Fibroblast of villous mesenchyme (primary cell): Measurements from ENCODE around the gene SLC39A6. TPM values are rescaled to one million over a fixed set of nuclear protein-coding genes. Genes with fewer than 3 reads are reported as not detected.
A peak's percentile ranks its signal among the peaks of the same experiment; 100 is the strongest.

Source experiments
- DNase-seq: peaks from one replicate; pipeline ENCODE4 v3.0.0-alpha.2; 2010; ENCODE audit warnings: low read depth
- H3K4me3 ChIP-seq: 2 replicates; pipeline ENCODE4 v1.5.1; 2011; ENCODE audit warnings: low read depth, mild to moderate bottlenecking, low read length
- total RNA-seq: library from RNA; depleted of rRNA; stranded (reverse); fragments of >200 nt; gene quantifications from 2 replicates; pipeline ENCODE4 v1.2.3, GENCODE V29; 2012
- TF ChIP-seq, protein P1 (sequence below): IDR thresholded peaks from 2 replicates; pipeline ENCODE4 v1.5.1; 2012; ENCODE audit warnings: low read depth, mild to moderate bottlenecking, low read length; ENCODE audit not compliant: insufficient read depth

The SLC39A6 gene
- total RNA-seq, 1 donor: 120 TPM

DNA sequence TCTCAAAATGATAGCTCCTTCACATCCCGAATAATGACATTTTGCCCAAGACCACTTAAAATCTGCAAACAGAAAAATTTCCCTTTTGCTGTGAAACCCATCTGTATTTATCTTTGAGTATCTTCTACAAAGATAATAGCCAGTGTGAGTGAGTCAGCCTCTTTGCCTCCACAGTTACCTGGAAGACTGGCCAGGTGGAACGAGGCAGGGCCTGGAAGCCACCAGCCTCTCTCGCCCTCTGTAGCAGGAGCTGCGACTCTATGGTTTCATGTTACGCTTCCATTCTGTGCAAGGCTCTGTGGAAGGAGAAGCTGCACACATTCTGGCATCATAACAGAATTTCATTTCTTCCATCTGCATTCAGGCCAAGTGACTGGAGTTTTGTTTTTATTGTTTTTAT, 10.1 kb upstream of the SLC39A6 start:
- no peak overlapping the region for H3K4me3 ChIP-seq
- no peak for DNase-seq
- TF ChIP-seq, protein P1, sequence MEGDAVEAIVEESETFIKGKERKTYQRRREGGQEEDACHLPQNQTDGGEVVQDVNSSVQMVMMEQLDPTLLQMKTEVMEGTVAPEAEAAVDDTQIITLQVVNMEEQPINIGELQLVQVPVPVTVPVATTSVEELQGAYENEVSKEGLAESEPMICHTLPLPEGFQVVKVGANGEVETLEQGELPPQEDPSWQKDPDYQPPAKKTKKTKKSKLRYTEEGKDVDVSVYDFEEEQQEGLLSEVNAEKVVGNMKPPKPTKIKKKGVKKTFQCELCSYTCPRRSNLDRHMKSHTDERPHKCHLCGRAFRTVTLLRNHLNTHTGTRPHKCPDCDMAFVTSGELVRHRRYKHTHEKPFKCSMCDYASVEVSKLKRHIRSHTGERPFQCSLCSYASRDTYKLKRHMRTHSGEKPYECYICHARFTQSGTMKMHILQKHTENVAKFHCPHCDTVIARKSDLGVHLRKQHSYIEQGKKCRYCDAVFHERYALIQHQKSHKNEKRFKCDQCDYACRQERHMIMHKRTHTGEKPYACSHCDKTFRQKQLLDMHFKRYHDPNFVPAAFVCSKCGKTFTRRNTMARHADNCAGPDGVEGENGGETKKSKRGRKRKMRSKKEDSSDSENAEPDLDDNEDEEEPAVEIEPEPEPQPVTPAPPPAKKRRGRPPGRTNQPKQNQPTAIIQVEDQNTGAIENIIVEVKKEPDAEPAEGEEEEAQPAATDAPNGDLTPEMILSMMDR: no peak

- TF ChIP-seq, protein P1: no peak
- DNase-seq: no peak
- no peak overlapping the region for H3K4me3 ChIP-seq
These were observed 6.1 kb upstream of the SLC39A6 start for GRCh38 chr18:36135264-36135663.

- TF ChIP-seq, protein P1: no peak
- DNase-seq: no peak
- H3K4me3 ChIP-seq: no peak overlapping the region
These were observed 3.6 kb upstream of the SLC39A6 start for GRCh38 chr18:36132756-36133155.

- TF ChIP-seq, protein P1: no peak
- peak overlapping the region; percentile 99 for H3K4me3 ChIP-seq
- no peak for DNase-seq
These were observed 2.7 kb upstream of the SLC39A6 start for GRCh38 chr18:36131692-36132483.

GRCh38 chr18:36130883-36131653, 1.9 kb upstream of the SLC39A6 start:
- H3K4me3 ChIP-seq: peak overlapping the region; percentile 99
- no peak for DNase-seq
- TF ChIP-seq, protein P1: no peak

GRCh38 chr18:36130039-36130831, 1.1 kb upstream of the SLC39A6 start:
- H3K4me3 ChIP-seq: peak overlapping the region; percentile 99
- TF ChIP-seq, protein P1: no peak
- DNase-seq: no peak
